GM19025 (cell line): ENCODE results near the gene CPNE1.
"Not testable (repeated sequence)": the region's sequence is repeated elsewhere in the genome, so short reads cannot be mapped to it uniquely, and the experiment has no call there.

ENCODE experiments used
- ATAC-seq: cut with Tn5 transposase; IDR thresholded peaks from one replicate; pipeline ENCODE4 v1.9.1; 2021; ENCODE audit warnings: mild to moderate bottlenecking, low read depth, moderate library complexity; ENCODE audit not compliant: unreplicated experiment

The CPNE1 gene

DNA sequence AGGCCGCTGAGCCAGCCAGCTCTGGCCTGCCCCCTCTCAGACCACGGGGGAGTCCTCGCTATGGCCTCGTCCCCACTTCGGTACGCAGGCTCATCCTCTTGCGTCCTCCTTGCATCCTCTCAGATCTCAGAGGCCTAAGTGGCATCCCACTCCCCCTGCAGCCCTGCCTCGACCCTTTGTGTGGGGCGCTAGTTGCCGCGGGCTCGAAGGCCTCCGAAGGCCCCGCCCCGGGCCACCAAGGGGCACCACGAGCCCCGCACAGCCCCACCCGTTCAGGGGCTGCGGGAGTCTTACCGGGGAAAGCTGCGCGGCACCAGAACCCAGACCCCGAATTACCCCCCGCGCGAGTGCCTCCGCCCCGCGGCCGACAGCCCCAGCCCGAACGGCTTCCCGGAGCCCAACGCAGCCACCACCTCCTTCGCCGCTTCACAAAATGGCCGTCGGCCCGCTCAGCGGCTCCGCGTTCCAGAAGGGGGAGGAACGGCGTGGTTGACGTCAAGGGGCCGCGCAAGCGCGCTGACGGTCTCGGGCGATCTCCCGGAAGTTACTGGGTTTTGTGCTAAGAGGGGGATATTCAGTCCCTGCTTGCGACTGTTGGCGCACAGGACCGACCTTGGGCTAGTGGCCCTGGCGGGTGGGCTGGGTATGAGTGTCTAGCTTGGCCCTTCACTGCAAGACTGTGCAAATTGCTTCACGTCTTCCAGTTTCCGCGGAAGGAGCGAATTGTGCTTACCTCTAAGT, at the start of gene CPNE1, which contains the start of gene RBM12:
CPNE1 (minus strand) TSS at position 435 of the 741 bp plus-strand sequence. CDS start 31,977 bp downstream, outside the sequence.
RBM12 (minus strand) TSS at position 435 of the 741 bp plus-strand sequence. CDS start 9,578 bp downstream, outside the sequence.
- ATAC-seq = peak; percentile 71

DNA sequence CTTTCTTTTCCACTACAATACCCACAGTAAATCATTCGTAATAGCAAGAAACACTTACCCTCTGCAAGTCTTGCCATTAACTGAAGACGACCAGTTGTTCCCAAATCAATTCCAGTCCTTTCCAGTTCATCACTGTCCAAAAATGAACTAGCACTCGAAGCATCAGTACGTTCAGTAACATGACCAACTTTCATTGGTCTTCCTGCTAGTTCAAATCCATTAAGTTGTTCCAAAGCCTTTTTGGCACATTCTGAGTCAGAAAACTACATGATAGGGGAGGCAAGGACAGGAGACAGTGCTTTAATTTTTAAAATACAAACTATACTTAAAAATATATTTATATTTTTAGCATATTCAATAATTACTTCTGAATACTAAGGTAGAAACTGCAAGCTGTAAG, 49.4 kb upstream of the CPNE1 start:
- no peak for ATAC-seq

DNA sequence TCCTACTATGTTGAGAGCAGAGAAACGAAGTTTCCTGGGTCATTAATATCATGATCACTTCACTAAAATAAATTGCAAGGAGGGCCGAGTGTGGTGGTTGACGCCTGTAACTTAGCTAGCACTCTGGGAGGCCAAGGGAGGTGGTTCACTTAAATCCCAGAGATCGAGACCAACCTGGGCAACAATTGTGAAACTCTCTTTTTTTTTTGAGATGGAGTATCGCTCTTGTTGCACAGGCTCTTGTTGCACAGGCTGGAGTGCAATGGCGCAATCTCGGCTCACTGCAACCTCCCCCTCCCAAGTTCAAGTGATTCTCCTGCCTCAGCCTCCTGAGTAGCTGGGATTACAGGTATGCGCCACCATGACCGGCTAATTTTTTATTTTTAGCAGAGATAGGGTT, 48.4 kb upstream of the CPNE1 start:
- not testable (repeated sequence) for ATAC-seq

DNA sequence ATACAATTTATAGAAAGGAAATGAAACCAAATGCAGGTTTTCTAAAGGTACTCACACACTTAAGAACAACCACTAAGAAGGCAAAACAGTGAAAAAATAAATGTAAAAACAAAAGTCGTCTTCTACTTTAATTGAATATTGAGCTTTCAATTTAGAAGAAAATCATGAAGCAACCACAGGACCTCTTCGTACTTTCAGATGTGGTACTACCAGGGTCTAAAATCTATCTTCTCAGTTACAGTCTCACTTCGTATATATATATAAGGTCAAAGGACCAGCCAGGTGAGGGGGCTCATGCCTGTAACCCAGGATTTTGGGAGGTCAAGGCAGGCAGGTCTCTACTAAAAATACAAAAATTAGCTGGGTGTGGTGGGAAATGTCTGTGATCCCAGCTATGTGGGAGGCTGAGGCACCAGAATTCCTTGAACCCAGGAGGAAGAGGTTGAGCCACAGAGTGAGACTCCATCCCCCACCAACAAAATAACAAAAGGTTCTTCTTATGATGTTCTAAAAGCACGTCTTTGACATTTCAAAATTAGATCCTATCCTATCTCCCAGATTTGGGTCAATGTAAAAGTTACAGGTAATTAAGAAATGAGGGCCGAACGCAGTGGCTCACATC, 47.0 kb upstream of the CPNE1 start:
- no peak for ATAC-seq

DNA sequence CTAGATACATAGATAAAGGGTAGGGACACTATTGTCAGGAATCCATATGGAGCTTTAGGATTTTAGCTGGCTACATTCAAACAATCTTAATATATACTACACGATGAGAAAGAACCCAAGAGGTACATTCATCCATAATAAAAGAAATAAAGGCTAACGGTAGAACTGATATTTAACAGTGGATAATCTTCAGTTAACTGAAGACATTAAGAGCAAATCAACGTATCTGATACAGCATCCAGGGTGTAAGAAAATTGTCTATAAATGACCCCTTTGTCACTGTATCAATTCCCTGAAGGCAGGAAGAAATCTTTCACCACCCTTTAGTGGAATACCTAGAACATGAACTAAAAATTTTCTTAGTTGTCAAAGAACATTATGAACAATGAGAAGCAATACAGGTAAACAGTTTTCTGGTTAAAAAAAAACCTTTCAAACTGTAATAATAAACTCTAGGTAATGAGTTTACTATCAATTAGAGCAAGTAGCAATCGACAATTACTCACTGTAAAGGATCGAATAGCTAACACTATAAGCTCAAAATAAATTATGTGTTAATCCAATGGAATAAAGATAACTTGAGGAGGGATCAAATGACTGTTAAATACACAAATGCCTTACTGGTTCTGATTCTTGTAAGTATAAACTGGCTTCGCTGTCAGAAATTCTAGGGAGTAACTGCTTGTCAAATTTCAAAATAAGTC, 46.3 kb upstream of the CPNE1 start:
- no peak for ATAC-seq

DNA sequence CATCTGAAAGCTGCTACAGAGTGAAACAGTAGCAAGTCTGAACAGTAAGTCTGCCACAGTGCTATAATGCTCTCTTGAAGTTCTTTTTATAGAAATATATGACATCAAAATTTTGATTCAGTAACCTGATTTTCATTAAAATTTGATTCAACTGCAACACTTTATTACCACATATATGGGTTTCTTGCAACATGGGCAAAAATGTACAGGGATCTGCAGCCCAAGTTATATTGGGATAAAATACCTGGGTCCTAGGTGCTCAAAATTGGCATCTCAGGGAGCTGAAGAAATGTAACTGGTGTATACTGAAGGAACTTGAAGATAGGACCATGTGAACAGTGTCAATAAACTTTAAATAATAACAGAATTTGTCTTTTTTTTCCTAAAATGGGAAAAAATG, 45.3 kb upstream of the CPNE1 start:
- ATAC-seq = no peak

DNA sequence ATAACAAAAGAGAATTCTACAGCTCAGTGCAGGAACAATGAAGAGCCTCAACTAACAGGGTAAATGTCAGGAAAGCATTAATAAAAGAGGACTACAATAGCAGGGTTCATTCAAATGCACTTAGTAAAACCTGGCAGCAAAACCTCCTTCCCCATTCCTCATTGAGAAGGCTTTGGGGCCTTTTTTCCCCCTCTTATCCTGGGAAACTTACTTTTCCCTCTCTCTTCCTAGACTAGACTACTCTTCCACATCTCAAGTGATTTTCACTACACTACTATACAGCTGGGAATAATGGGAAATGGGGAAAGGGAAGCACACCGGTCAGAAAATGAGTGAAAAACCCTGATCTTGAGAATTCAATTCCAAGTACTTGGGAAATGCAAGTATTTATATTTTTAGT, 44.6 kb upstream of the CPNE1 start:
- ATAC-seq = no peak

DNA sequence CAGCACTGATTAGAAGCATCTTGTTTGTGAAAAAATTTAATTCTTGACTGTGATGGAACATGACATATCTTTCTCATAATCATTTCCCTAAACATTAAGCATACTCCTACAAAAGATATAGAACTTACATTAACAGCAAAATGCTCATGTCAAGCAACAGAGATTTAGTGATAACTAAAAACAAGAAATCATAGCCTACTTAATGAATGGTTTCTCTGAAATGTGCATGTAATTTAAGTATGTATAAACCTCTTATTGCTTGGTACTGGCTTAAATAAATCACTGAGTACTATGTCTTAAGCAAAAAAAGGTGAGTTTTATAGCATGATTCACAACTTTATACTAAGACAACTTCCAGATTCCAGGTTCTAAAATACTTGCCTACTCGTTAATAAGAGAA, 43.8 kb upstream of the CPNE1 start:
- ATAC-seq = no peak

DNA sequence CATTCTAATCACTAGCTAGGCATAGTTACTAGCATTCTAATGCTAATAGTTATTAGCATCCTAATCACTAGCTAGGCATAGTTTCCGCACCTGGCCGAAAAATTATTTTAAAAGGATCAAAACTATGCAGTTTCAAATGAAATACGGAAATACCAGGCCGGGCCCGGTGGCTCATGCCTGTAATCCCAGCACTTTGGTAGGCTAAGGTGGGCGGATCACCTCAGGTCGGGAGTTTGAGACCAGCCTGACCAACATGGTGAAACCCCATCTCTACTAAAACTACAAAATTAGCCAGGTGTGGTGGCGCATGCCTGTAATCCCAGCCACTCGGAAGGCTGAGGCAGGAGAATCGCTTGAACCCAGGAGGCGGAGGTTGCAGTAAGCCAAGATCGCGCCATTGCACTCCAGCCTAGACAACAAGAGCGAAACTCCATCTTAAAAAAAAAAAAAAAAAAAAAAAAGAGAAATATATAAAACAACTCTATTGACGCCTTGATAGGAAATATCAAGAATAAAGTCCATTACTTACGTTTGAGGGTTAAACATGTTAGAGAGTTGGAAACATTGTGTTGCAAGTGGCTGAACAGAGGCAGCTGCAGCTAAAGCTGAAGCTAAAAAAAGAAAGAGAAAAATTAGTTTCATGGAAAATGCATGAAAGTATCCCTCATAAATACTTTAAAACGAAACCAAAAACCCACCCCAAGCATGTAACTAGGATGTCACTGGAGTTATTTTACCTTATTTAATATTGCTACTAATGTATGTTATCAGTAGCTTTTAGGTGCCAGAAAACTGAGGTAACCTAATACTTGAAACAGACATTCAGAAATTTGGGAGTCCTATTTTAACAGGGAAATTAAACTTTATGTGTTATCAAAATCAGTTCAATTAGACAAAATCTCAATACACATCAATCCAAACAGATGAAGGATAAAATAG, 42.2 kb upstream of the CPNE1 start:
- ATAC-seq = not testable (repeated sequence)

DNA sequence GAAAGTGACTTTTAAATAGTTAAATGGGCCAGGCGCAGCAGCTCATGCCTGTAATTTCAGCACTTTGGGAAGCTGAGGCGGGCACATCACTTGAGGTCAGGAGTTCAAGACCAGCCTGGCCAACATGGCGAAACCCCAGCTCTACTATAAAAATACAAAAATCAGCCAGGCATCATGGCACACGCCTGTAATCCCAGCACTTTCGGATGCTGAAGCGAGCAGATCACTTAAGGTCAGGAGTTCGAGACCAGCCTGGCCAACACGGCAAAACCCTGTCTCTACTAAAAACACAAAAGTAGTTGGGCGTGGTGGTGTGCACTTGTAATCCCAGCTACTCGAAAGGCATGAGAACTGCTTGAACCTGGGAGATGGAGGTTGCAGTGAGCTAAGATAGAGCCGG, 41.2 kb upstream of the CPNE1 start:
- ATAC-seq = not testable (repeated sequence)

DNA sequence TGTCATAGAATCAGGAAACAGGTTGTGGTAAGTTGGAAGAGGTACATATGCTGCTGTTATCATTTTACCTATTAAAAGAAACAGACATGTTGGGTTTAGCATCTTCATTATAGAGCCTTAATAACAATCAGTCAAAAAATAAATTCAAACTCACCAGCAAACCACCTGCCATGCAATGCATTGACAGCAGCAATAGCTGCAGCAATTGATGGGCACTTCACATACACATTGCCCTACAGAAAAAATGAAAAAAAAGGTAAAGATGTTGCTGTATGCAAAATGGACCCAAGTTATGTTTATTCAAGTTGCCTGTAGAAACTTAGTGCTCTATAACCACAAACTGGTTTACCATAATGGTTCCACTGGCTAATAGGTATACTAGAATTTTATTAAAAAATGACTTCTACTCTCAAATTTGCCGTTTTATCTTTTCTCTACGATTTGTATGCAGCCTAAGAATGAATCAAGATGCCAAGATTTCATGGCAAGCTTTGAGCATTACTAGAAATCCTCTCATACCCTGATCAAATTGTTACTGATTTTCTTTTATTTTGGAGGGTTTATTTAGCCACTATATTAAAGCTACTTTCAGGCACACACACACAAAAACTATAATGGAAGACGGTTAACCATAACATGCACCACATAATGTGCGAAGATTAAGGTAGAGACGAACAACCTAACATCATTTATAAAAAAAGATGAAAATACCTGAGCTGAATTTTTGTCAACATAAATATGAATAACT, 40.0 kb upstream of the CPNE1 start:
- ATAC-seq = no peak

DNA sequence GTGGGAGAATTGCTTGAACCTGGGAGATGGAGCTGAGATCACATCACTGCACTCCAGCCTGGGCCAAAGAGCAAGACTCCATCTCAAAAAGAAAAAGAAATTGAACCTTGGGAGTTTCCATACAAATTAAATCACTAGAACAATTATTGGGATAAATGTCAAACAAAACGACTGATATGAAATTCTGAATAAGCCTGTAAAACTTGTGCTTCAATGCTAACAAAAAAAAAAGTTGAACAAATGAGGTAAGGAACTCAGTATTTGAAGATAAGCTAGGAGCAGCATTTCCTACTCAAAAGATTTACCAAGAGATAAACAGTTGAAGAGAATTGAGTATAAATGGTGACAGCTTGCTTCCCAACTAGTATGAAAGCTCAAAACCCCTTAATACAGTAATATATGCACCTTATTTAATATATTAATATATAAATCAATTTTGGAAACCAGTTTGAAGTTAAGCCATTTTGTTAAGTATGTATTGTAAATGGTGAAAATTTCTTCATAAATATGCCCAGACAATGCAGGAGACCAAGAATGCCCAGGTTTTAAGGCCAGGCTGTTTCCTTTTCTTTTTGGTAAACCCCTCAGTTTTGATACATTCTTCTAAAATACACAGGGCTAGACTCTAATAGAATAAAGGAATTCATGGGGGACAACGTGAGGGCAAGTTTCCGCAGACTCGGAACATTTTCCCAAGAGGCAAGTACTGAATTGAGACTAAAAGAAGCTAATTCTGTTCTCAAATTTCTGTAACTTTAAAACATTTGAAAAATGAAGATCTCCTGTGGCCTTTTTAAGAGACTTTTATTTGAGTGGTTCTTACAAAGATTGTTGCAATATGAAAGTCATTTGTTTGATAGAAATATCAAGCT, 38.4 kb upstream of the CPNE1 start:
- no peak for ATAC-seq

DNA sequence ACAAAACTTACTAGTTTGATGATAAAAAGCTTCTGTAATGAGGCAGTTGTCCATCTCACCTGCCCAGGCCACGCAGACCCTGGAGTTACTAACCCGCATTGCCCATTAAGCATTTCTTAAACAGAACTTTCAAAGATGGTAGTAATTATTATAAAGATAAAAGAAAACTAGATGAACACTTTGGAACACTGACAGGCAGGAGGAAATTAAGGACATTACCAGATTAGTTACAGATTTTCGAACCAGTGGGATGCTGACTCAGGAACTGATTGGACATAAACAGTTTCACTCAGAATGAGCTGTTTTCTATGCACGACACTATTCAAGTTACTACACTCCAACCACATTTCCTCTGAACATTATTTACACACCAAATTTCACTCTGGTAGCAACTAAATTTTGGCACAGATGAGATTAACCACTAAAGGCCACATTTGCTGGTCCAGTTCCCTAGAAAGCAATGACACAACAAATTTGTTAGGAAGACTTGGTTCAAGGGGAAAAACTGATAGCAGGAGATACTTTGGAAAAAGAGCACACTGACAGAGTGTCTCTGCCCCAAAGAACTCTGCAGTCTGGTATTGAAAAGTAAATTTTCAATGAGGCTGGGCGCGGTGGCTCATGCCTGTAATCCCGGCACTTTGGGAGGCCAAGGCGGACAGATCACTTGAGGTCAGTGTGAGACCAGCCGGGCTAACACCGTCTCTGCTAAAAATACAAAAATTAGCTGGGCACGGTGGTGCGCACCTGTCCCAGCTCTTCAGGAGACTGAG, 37.5 kb upstream of the CPNE1 start:
- no peak for ATAC-seq

DNA sequence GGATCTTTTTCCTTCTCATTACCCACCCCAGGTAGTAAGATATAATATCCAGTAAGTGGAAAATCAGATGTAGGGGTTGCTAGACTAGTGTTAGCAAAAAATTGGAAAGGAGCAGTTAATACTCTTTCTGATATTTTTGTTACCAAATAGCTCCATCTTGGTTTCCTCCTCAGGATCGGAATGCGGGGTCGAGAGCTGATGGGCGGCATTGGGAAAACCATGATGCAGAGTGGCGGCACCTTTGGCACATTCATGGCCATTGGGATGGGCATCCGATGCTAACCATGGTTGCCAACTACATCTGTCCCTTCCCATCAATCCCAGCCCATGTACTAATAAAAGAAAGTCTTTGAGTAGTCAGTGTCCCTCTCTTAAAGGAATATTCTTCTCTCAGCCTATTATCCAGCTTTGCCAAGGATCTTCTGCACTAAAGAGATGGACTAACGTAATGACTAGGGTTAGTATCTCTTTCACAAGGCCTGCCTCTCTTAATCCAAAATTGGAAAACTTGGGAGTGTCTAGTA, 36.0 kb upstream of the CPNE1 start:
- no peak for ATAC-seq

DNA sequence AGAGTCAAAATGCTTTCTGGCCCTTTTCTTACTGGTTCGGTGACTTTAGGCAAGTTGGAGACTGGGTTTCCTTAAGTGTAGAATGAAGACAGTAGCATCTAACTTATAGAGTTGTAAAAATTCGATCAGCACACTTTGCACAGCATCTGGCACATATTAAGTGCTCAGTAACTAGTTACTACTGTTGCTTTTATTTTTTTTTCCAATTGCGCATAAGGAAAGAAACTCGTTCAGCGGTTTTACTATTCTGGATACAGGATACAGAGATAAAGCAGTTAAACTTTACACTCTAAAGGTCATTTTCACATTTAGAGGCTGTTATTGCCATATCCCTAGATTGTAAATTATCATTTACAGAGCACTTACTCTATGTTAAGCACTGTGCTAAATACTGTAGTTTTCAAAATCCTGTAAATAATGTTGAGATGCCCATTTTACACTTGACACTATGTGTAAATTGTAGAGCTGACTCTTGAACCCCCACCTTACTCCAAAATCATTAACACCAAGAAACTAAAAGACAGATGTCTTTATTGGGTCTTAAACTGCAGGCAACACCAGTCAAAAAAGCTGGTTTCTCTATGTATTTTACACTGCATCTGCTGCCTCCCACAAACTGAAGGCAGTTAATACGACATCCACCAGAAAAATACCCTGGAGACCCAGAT, 35.4 kb upstream of the CPNE1 start:
- no peak for ATAC-seq

DNA sequence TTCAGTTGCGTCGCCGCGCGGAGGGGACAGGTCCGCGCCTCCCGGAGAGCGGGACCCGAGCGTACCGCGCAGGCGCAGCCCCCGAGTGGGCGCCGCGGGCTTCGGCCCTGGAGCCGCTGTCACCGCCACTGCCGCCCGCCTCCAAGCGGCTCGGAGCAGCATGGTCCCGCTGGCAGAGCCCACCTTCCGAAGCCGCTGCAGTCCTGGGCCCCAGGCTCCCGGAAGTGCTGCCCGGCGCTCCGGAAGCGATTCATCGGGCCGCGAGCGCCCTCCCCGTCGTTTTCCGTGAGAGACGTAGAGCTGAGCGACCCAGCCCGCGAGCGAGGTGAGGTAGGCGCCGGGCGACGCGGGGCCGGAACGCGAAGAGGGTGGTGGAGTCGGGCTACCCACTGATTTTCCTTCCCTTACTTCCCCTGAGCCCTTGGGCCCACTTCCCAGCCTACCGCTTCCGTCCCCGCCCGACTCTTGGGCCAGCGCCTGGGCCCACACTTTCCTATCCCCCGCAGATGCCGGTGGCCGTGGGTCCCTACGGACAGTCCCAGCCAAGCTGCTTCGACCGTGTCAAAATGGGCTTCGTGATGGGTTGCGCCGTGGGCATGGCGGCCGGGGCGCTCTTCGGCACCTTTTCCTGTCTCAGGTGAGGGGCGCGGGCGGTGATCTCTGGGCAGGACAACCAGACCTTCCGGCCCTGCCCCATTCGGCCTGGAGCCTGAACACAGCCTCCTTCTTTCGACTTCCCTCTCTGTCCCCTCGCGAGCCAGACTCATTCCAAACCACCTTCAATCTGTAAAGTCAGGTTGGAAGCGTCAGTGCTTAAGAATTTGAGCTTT, 34.6 kb upstream of the CPNE1 start, which contains the start of the genes NFS1 and ROMO1:
NFS1 (minus strand) TSS at position 226 of the 830 bp plus-strand sequence; CDS start at position 162, 64 bp downstream.
ROMO1 (plus strand) TSS at position 279 of the 830 bp plus-strand sequence; CDS start at position 507, 228 bp downstream.
- peak; percentile 89 for ATAC-seq
